K562 (cell line): ENCODE measurements around the gene WHAMM. TPM values are rescaled to one million over a fixed set of nuclear protein-coding genes. Genes with fewer than 3 reads are reported as not detected.
A peak's percentile ranks its signal among the peaks of the same experiment; 100 is the strongest.

ENCODE experiments used
- ATAC-seq: fragments of 200-7000 bp; cut with Tn5 transposase; 3 replicates; pipeline ENCODE4 v1.9.1; 2020; ENCODE audit warnings: moderate library complexity
- BruUV-seq: library from RNA; stranded (reverse); fragments of 400-500 nt; replicated peaks from 2 replicates; lab custom pipeline; 2021; lab: Mats Ljungman, UMichigan
- CTCF ChIA-PET: fragments of 300-600 bp; formaldehyde crosslinking; extraction: SDS; loops from one replicate; lab custom pipeline; 2021; ENCODE audit warnings: low intra/inter-chr PET ratio; lab: Yijun Ruan, JAX
- POLR2A ChIA-PET: fragments of 300-600, 350-650 bp; sonication (Branson Sonifier 250); formaldehyde crosslinking; extraction: SDS; loops from one replicate; lab custom pipeline; 2021; ENCODE audit warnings: antibody characterized with exemption, inconsistent platforms; lab: Yijun Ruan, JAX
- DNase-seq, 4 experiments: peaks; one replicate each; pipeline versions ENCODE4 v3.0.0 to v3.0.0-alpha.2; 2011 to 2018; ENCODE audit warnings: low spot score in 3 of 4, mixed read lengths in 3 of 4; ENCODE audit errors: extremely low read depth in 1 of 4
- FAIRE-seq: peaks from 2 replicates; lab custom pipeline; 2011; peaks lifted over from hg19 to GRCh38; lab: Jason Lieb, UNC
- H2AFZ ChIP-seq: 2 replicates; pipeline ENCODE4 v1.6.0; 2011; ENCODE audit warnings: low read depth, low read length, control low read depth, inconsistent platforms
- H3K27ac ChIP-seq: fragments of 200-600 bp; 3 replicates; pipeline ENCODE4 v1.8.0; 2011; ENCODE audit warnings: low read depth, mild to moderate bottlenecking, control low read depth, inconsistent platforms, low read length, moderate library complexity, mixed read lengths; ENCODE audit errors: extremely low read depth
- H3K27me3 ChIP-seq, 2 experiments: fragments of 300-600 bp in 1 of 2; 2 replicates in 1 of 2; 3 replicates in 1 of 2; pipeline versions ENCODE4 v1.6.0 to v1.8.0; 2011; ENCODE audit warnings: inconsistent platforms in 2 of 2, low read length in 2 of 2, mild to moderate bottlenecking in 1 of 2, mixed read lengths in 1 of 2, moderate library complexity in 1 of 2; ENCODE audit not compliant: control insufficient read depth in 2 of 2, insufficient read depth in 2 of 2
- H3K36me3 ChIP-seq: fragments of 300-600 bp; 3 replicates; pipeline ENCODE4 v1.8.0; 2011; ENCODE audit warnings: mild to moderate bottlenecking, low read length, inconsistent platforms; ENCODE audit not compliant: control insufficient read depth, insufficient read depth
- H3K4me1 ChIP-seq, 2 experiments: fragments of 200-600 bp in 1 of 2; replicated peaks in 1 of 2; 2 replicates in 1 of 2; 3 replicates in 1 of 2; pipeline versions ENCODE4 v1.5.1 to v1.8.0; 2011; ENCODE audit warnings: inconsistent platforms in 2 of 2, low read length in 2 of 2, mild to moderate bottlenecking in 1 of 2, mixed read lengths in 1 of 2, moderate library complexity in 1 of 2; ENCODE audit not compliant: control insufficient read depth in 2 of 2, insufficient read depth in 2 of 2
- H3K4me2 ChIP-seq: 2 replicates; pipeline ENCODE4 v1.6.1; 2011; ENCODE audit warnings: low read length, control low read depth, inconsistent platforms, mixed read lengths; ENCODE audit not compliant: insufficient read depth
- H3K4me3 ChIP-seq: fragments of 200-600 bp; sonication (generic), shearing (Covaris generic); 2 replicates; pipeline ENCODE4 v1.5.1; 2016; ENCODE audit warnings: control low read depth, inconsistent platforms
- H3K79me2 ChIP-seq: fragments of 200-600 bp; 3 replicates; pipeline ENCODE4 v1.8.0; 2011; ENCODE audit warnings: low read length, inconsistent platforms; ENCODE audit not compliant: control insufficient read depth, insufficient read depth
- H3K9ac ChIP-seq, 2 experiments: 2 replicates each; pipeline versions ENCODE4 v1.6.0 to v1.6.1; 2011; ENCODE audit warnings: low read depth in 2 of 2, low read length in 2 of 2, control low read depth in 1 of 2, inconsistent platforms in 1 of 2, mild to moderate bottlenecking in 1 of 2, mixed read lengths in 1 of 2; ENCODE audit not compliant: insufficient read depth in 1 of 2
- H3K9me1 ChIP-seq: one replicate; pipeline ENCODE4 v1.6.0; 2011; ENCODE audit warnings: inconsistent platforms, mild to moderate bottlenecking, low read length, moderate library complexity; ENCODE audit not compliant: control insufficient read depth, insufficient read depth
- H3K9me3 ChIP-seq: replicated peaks from 2 replicates; pipeline ENCODE4 v1.5.1; 2011; ENCODE audit warnings: low read depth, low read length, inconsistent platforms; ENCODE audit not compliant: control insufficient read depth, insufficient read depth
- H4K20me1 ChIP-seq: replicated peaks from 2 replicates; pipeline ENCODE4 v1.6.1; 2011; ENCODE audit warnings: low read length, inconsistent platforms, mixed read lengths; ENCODE audit not compliant: control insufficient read depth, insufficient read depth
- ATF7 ChIP-seq: fragments of 450-650 bp; IDR thresholded peaks from 2 replicates; pipeline ENCODE4 v1.7.1; 2014; ENCODE audit warnings: mild to moderate bottlenecking, moderate library complexity
- CEBPG ChIP-seq, 3 experiments: fragments of 200-800 bp in 1 of 3; sonication (Bioruptor generic) in 1 of 3; sonication (generic) in 1 of 3; formaldehyde crosslinking in 1 of 3; IDR thresholded peaks in 2 of 3; conservative IDR thresholded peaks in 1 of 3; 2 replicates each; pipeline versions ENCODE4 v1.6.1 to v1.8.0; 2016 to 2022; ENCODE audit warnings: missing compliant biosample characterization in 2 of 3, missing genetic modification characterization in 2 of 3, mild to moderate bottlenecking in 1 of 3, missing genetic modification reagents in 1 of 3
- CSDE1 ChIP-seq, 2 experiments: fragments of 450-650 bp; IDR thresholded peaks; 2 replicates each; pipeline ENCODE4 v1.6.1; 2016; ENCODE audit warnings: mild to moderate bottlenecking in 1 of 2
- EHMT2 ChIP-seq: fragments of 450-650 bp; IDR thresholded peaks from 2 replicates; pipeline ENCODE4 v1.6.1; 2018; ENCODE audit warnings: antibody characterized with exemption
- MBD2 ChIP-seq: sonication (generic); IDR thresholded peaks from 2 replicates; pipeline ENCODE4 v1.6.1; 2016; ENCODE audit warnings: low read depth, borderline replicate concordance
- MTF1 ChIP-seq: fragments of 250-450 bp; sonication (Bioruptor Pico); IDR thresholded peaks from 2 replicates; pipeline ENCODE4 v1.9.0; 2021; ENCODE audit warnings: moderate library complexity, mild to moderate bottlenecking, inconsistent platforms, borderline replicate concordance
- NBN ChIP-seq: fragments of 450-650 bp; IDR thresholded peaks from 2 replicates; pipeline ENCODE4 v1.6.1; 2016; ENCODE audit warnings: low read depth, mild to moderate bottlenecking
- PHTF2 ChIP-seq: fragments of 250-450 bp; sonication (Bioruptor Pico); IDR thresholded peaks from 2 replicates; pipeline ENCODE4 v1.5.0; 2021; ENCODE audit warnings: mild to moderate bottlenecking
- PYGO2 ChIP-seq: fragments of 450-650 bp; IDR thresholded peaks from 2 replicates; pipeline ENCODE4 v1.6.1; 2016; ENCODE audit warnings: mild to moderate bottlenecking, missing genetic modification characterization, moderate library complexity, missing compliant biosample characterization
- RBBP5 ChIP-seq: fragments of 200-600 bp; sonication (generic); IDR thresholded peaks from 2 replicates; pipeline ENCODE4 v1.6.1; 2012; ENCODE audit warnings: borderline replicate concordance, mild to moderate bottlenecking, low read length, control low read depth, inconsistent platforms; ENCODE audit not compliant: insufficient read depth, poor library complexity, severe bottlenecking
- RBM25 ChIP-seq: fragments of 200-400 bp; formaldehyde crosslinking; IDR thresholded peaks from 2 replicates; pipeline ENCODE4 v1.6.1; 2018; ENCODE audit warnings: low read length, low read depth, moderate library complexity; ENCODE audit not compliant: severe bottlenecking
- RERE ChIP-seq: sonication (generic); formaldehyde crosslinking; IDR thresholded peaks from 2 replicates; pipeline ENCODE4 v1.8.0; 2023; ENCODE audit warnings: missing genetic modification reagents, mild to moderate bottlenecking, borderline replicate concordance
- RFX7 ChIP-seq: fragments of 250-450 bp; sonication (Bioruptor Pico); IDR thresholded peaks from 2 replicates; pipeline ENCODE4 v1.5.1; 2021; ENCODE audit warnings: mild to moderate bottlenecking
- SUPT5H ChIP-seq: fragments of 450-650 bp; IDR thresholded peaks from 2 replicates; pipeline ENCODE4 v1.6.1; 2016
- TAF1 ChIP-seq: IDR thresholded peaks from 2 replicates; pipeline ENCODE4 v1.6.1; 2011; ENCODE audit warnings: mild to moderate bottlenecking, low read length, moderate library complexity; ENCODE audit not compliant: insufficient read depth, control insufficient read depth, severe bottlenecking; ENCODE audit errors: extremely low read depth
- ZNF217 ChIP-seq: sonication (generic); formaldehyde crosslinking; IDR thresholded peaks from 2 replicates; pipeline ENCODE4 v1.8.0; 2022; ENCODE audit warnings: mild to moderate bottlenecking, missing genetic modification reagents
- WGBS: fragments of 100-300 bp; shearing (Covaris generic); methylation state at CpG from one replicate; pipeline ENCODE4 v1.1.6; 2016; ENCODE audit warnings: low coverage, mixed read lengths; ENCODE audit not compliant: insufficient coverage; ENCODE audit errors: missing lambda C conversion rate; 5-methylcytosine and 5-hydroxymethylcytosine counted together
- in situ Hi-C: fragments of 300-500 bp; cut with MboI; formaldehyde crosslinking; loops from 4 replicates; pipeline ENCODE4 v1.15.0; 2018; ENCODE audit warnings: inconsistent platforms, mixed read lengths
- intact Hi-C: fragments of 100-400 bp; cut with micrococcal nuclease; formaldehyde crosslinking; loops from 2 replicates; pipeline ENCODE4 v1.14.2; 2022
- polyA plus RNA-seq, 8 experiments: library from polyadenylated mRNA; depleted of rRNA in 4 of 8; stranded (reverse) in 5 of 8; unstranded in 3 of 8; fragments of >200 nt; fragmentation: Nextera tagmentation in 2 of 8; fragmentation: Illumina TruSeq in 1 of 8; extraction: Ambion mirVana in 2 of 8; extraction: Trizol in 1 of 8; gene quantifications; 2 replicates each; pipeline versions ENCODE4 v1.2.1 to v1.2.3, GENCODE V29; 2011 to 2014; ENCODE audit warnings: inconsistent platforms in 1 of 8, missing spikeins in 1 of 8
- total RNA-seq, 7 experiments: library from RNA; depleted of rRNA in 6 of 7; stranded (reverse); fragments of >200 nt in 6 of 7; fragmentation: Illumina TruSeq in 2 of 7; extraction: Trizol in 2 of 7; gene quantifications; 2 replicates each; pipeline versions ENCODE4 v1.2.1 to v1.2.3, GENCODE V29; 2011 to 2021; ENCODE audit warnings: low replicate concordance in 1 of 7
- TF ChIP-seq, protein P1 (sequence below): fragments of 250-450 bp; sonication (Bioruptor Pico); IDR thresholded peaks from 2 replicates; pipeline ENCODE4 v1.5.0; 2021

Gene WHAMM
- total and polyA plus RNA-seq, 9 of the 15 experiments (the other 6 are each of a cell fraction or from before 2014, with no cell fraction given) = 2.0 to 4.8 (median 3.6) TPM

GRCh38 chr15:82802497-82802896, 6.9 kb upstream of the WHAMM start:
- Histone ChIP-seq H3K27ac (no peak overlapping the region), H3K9me3 (no peaks in the 10 kb centered on the region), H3K4me1 (peaks cover 23 to 39% of the 10 kb centered on the region in 2 experiments), H2AFZ (peak overlapping the region; percentile 21; the same call in 1 of the 2 replicates), H3K79me2 (no peaks in the 10 kb centered on the region), H3K9ac (no peak overlapping the region; a peak in 1 of 4 replicates), H3K27me3 (no peaks in the 10 kb centered on the region), H3K9me1 (peaks cover 4% of the 10 kb centered on the region), H3K4me2 (peak overlapping the region; percentile 46), H3K4me3 (no peak overlapping the region), H4K20me1 (no peaks in the 10 kb centered on the region), H3K36me3 (no peaks in the 10 kb centered on the region)
- POLR2A ChIA-PET = interaction anchor here (0.8 to 2.2 kb wide), 8 partner anchors 8 to 262 kb away, joined by 3 to 6 read pairs (median 4); partner anchors contain the start of gene RPS17
- intact Hi-C loops (loop anchor here (10.0 kb wide), 1 partner anchor 158 kb away; the partner anchor contains the start of gene CPEB1), in situ Hi-C loops (no loop called here)
- CTCF ChIA-PET = no interaction called here
- peak; percentile 46 to 91 (median 74) for DNase-seq
- WGBS = 7% methylated on average over 1 of the region's 1 CpG
- no TSS peak for BruUV-seq
- peak; percentile 93 for ATAC-seq
- peak; percentile 98 for FAIRE-seq
- TF ChIP-seq ZNF217 = no peak
- TF ChIP-seq RBM25 = no peak
- no peak for TF ChIP-seq EHMT2
- TF ChIP-seq CEBPG (CRISPR knock-in tag; IDR thresholded peaks at IDR 0.05) = no peak
- TF ChIP-seq CEBPG (tag; conservative IDR thresholded peaks at IDR 0.05 in 1 of 2, IDR thresholded peaks at IDR 0.05 in 1 of 2) = no peak
- TF ChIP-seq NBN = no peak
- TF ChIP-seq CSDE1 (IDR thresholded peaks at IDR 0.05) = no peak
- TF ChIP-seq MBD2 = peak; percentile 41; the same call in 1 of the 2 replicates
- peak; percentile 37 for TF ChIP-seq TAF1
- TF ChIP-seq SUPT5H = no peak
- TF ChIP-seq, protein P1, sequence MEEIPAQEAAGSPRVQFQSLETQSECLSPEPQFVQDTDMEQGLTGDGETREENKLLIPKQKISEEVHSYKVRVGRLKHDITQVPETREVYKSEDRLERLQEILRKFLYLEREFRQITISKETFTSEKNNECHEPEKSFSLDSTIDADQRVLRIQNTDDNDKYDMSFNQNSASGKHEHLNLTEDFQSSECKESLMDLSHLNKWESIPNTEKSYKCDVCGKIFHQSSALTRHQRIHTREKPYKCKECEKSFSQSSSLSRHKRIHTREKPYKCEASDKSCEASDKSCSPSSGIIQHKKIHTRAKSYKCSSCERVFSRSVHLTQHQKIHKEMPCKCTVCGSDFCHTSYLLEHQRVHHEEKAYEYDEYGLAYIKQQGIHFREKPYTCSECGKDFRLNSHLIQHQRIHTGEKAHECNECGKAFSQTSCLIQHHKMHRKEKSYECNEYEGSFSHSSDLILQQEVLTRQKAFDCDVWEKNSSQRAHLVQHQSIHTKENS (CRISPR knock-in tag) = no peak
- no peak for TF ChIP-seq ATF7
- no peak for TF ChIP-seq RBBP5
- no peak for TF ChIP-seq RFX7
- no peak for TF ChIP-seq PYGO2 (tag)
- no peak for TF ChIP-seq RERE (CRISPR knock-in tag)
- no peak for TF ChIP-seq MTF1 (CRISPR knock-in tag)
- TF ChIP-seq PHTF2 (CRISPR knock-in tag) = no peak
